HUES64 (cell line): ENCODE measurements around the gene TTLL12. TPM values are rescaled to one million over a fixed set of nuclear protein-coding genes. Genes with fewer than 3 reads are reported as not detected.

Experiments
- H3K27ac ChIP-seq: 2 replicates; pipeline ENCODE4 v1.7.0; 2013; ENCODE audit warnings: low read depth, low read length, inconsistent platforms
- H3K27me3 ChIP-seq: 2 replicates; pipeline ENCODE4 v1.6.1; 2013; ENCODE audit warnings: mild to moderate bottlenecking, low read length; ENCODE audit not compliant: insufficient read depth
- H3K36me3 ChIP-seq: 2 replicates; pipeline ENCODE4 v1.6.1; 2013; ENCODE audit warnings: mild to moderate bottlenecking, low read length; ENCODE audit not compliant: insufficient read depth
- H3K4me1 ChIP-seq: 2 replicates; pipeline ENCODE4 v1.6.1; 2013; ENCODE audit warnings: mild to moderate bottlenecking, low read length, moderate library complexity; ENCODE audit not compliant: insufficient read depth
- H3K4me3 ChIP-seq: 2 replicates; pipeline ENCODE4 v1.5.1; 2013; ENCODE audit warnings: mild to moderate bottlenecking, low read length, moderate library complexity
- H3K9ac ChIP-seq: 2 replicates; pipeline ENCODE4 v1.6.1; 2013; ENCODE audit warnings: mild to moderate bottlenecking, low read depth, low read length
- H3K9me3 ChIP-seq: 2 replicates; pipeline ENCODE4 v1.6.1; 2013; ENCODE audit warnings: low read depth, low read length; ENCODE audit not compliant: insufficient read depth
- WGBS: fragments of 150-250, 120-280 bp; methylation state at CpG from one replicate; pipeline ENCODE4 v1.1.7; 2013; ENCODE audit warnings: missing lambda C conversion rate; 5-methylcytosine and 5-hydroxymethylcytosine counted together
- polyA plus RNA-seq, 2 experiments: library from polyadenylated mRNA; stranded (reverse); fragments of 50-300 nt; gene quantifications; one replicate each; pipeline ENCODE4 v1.2.3, GENCODE V29; 2013

TTLL12 gene
- 72.6 TPM for polyA plus RNA-seq (2013, experiment 1 of 2)
- 64.4 TPM for polyA plus RNA-seq (2013, experiment 2 of 2)

GRCh38 chr22:43186272-43187170 is at the start of gene TTLL12:
TTLL12 (minus strand) TSS chr22:43187134; CDS start chr22:43187069, 65 bp downstream.
- H3K36me3 ChIP-seq = peaks cover 23% of the 10 kb centered on the region
- H3K4me3 ChIP-seq = peak within 1 kb of the TSS; percentile 83
- WGBS = 2% methylated on average over 73 of the region's 87 CpGs
- H3K9ac ChIP-seq = peak within 1 kb of the TSS; percentile 91
- H3K4me1 ChIP-seq = peaks cover 13% of the 10 kb centered on the region
- H3K9me3 ChIP-seq = no peaks in the 10 kb centered on the region
- no peaks in the 10 kb centered on the region for H3K27me3 ChIP-seq
- peak within 1 kb of the TSS; percentile 83 for H3K27ac ChIP-seq

- Histone ChIP-seq H3K27ac (no peak overlapping the region), H3K4me3 (no peak overlapping the region), H3K27me3 (no peaks in the 10 kb centered on the region), H3K36me3 (no peaks in the 10 kb centered on the region), H3K9me3 (no peaks in the 10 kb centered on the region), H3K4me1 (no peaks in the 10 kb centered on the region), H3K9ac (no peak overlapping the region)
- WGBS = 82% methylated on average over 22 of the region's 22 CpGs
Observed at GRCh38 chr22:43235445-43236409, 48.8 kb upstream of the TTLL12 start.

- WGBS = 88% methylated on average over 8 of the region's 9 CpGs
- no peak overlapping the region for H3K27ac ChIP-seq
- no peak overlapping the region for H3K9ac ChIP-seq
- no peaks in the 10 kb centered on the region for H3K4me1 ChIP-seq
- H3K9me3 ChIP-seq = no peaks in the 10 kb centered on the region
- H3K36me3 ChIP-seq = no peaks in the 10 kb centered on the region
- H3K27me3 ChIP-seq = no peaks in the 10 kb centered on the region
- no peak overlapping the region for H3K4me3 ChIP-seq
Observed at GRCh38 chr22:43234264-43234988, 47.5 kb upstream of the TTLL12 start.

GRCh38 chr22:43233529-43233928 is 46.6 kb upstream of the TTLL12 start:
- no peaks in the 10 kb centered on the region for H3K9me3 ChIP-seq
- no peaks in the 10 kb centered on the region for H3K4me1 ChIP-seq
- 91% methylated on average over 6 of the region's 6 CpGs for WGBS
- no peaks in the 10 kb centered on the region for H3K36me3 ChIP-seq
- H3K27me3 ChIP-seq = no peaks in the 10 kb centered on the region
- H3K4me3 ChIP-seq = no peak overlapping the region
- H3K27ac ChIP-seq = no peak overlapping the region
- no peak overlapping the region for H3K9ac ChIP-seq

GRCh38 chr22:43232445-43232844 is 45.5 kb upstream of the TTLL12 start:
- Histone ChIP-seq H3K27ac (no peak overlapping the region), H3K9me3 (no peaks in the 10 kb centered on the region), H3K27me3 (no peaks in the 10 kb centered on the region), H3K36me3 (no peaks in the 10 kb centered on the region), H3K4me1 (no peaks in the 10 kb centered on the region), H3K4me3 (no peak overlapping the region), H3K9ac (no peak overlapping the region)
- WGBS = 95% methylated on average over 8 of the region's 8 CpGs

- WGBS = 85% methylated on average over 15 of the region's 15 CpGs
- Histone ChIP-seq H3K4me3 (no peak overlapping the region; the same call in 1 of the 2 replicates), H3K36me3 (no peaks in the 10 kb centered on the region), H3K27me3 (no peaks in the 10 kb centered on the region), H3K9me3 (no peaks in the 10 kb centered on the region), H3K9ac (no peak overlapping the region), H3K4me1 (0 out of 2 replicates have a peak, but pooled peaks cover 2% of the 10 kb centered on the region), H3K27ac (no peak overlapping the region)
Observed at GRCh38 chr22:43231724-43232034, 44.7 kb upstream of the TTLL12 start.

GRCh38 chr22:43230971-43231723 is 44.2 kb upstream of the TTLL12 start:
- no peaks in the 10 kb centered on the region for H3K36me3 ChIP-seq
- H3K9ac ChIP-seq = no peak overlapping the region
- H3K27me3 ChIP-seq = peaks cover under 1% of the 10 kb centered on the region; the same call in 1 of the 2 replicates
- 27% methylated on average over 23 of the region's 23 CpGs for WGBS
- H3K4me1 ChIP-seq = peaks cover 4% of the 10 kb centered on the region; the same call in 1 of the 2 replicates
- H3K27ac ChIP-seq = no peak overlapping the region
- no peaks in the 10 kb centered on the region for H3K9me3 ChIP-seq
- peak overlapping the region; percentile 43 for H3K4me3 ChIP-seq

- Histone ChIP-seq H3K4me1 (peaks cover 8% of the 10 kb centered on the region), H3K4me3 (no peak overlapping the region), H3K9me3 (no peaks in the 10 kb centered on the region), H3K36me3 (no peaks in the 10 kb centered on the region), H3K27me3 (peaks cover 6% of the 10 kb centered on the region; the same call in 1 of the 2 replicates), H3K9ac (no peak overlapping the region), H3K27ac (no peak overlapping the region)
- 86% methylated on average over 9 of the region's 9 CpGs for WGBS
Observed at GRCh38 chr22:43230571-43230970, 43.6 kb upstream of the TTLL12 start.

- Histone ChIP-seq H3K9ac (no peak overlapping the region), H3K4me1 (peaks cover 8% of the 10 kb centered on the region), H3K4me3 (no peak overlapping the region), H3K36me3 (no peaks in the 10 kb centered on the region), H3K27ac (no peak overlapping the region), H3K27me3 (peaks cover 6% of the 10 kb centered on the region; the same call in 1 of the 2 replicates), H3K9me3 (no peaks in the 10 kb centered on the region)
- 87% methylated on average over 19 of the region's 19 CpGs for WGBS
Observed at GRCh38 chr22:43228863-43229262, 41.9 kb upstream of the TTLL12 start.

- Histone ChIP-seq H3K9me3 (no peaks in the 10 kb centered on the region), H3K36me3 (no peaks in the 10 kb centered on the region), H3K27me3 (peaks cover 6% of the 10 kb centered on the region; the same call in 1 of the 2 replicates), H3K27ac (no peak overlapping the region), H3K4me1 (peaks cover 8% of the 10 kb centered on the region), H3K9ac (no peak overlapping the region), H3K4me3 (no peak overlapping the region)
- 35% methylated on average over 8 of the region's 8 CpGs for WGBS
Observed at GRCh38 chr22:43228330-43228729, 41.4 kb upstream of the TTLL12 start.
